ENCODE measurements around the gene TPRG1. TPM values are rescaled to one million over a fixed set of nuclear protein-coding genes. Genes with fewer than 3 reads are reported as not detected.

Gene TPRG1
- total RNA-seq, 1 donor from 2014 or later, result 21.6 TPM

GRCh38 chr3:189282189-189282588 is 110.4 kb downstream of the TPRG1 start:
- intact Hi-C loops (cut with DNase I), result no loop called here

GRCh38 chr3:189282741-189283140 is 111.0 kb downstream of the TPRG1 start:
- H3K36me3 ChIP-seq, result no peaks in the 10 kb centered on the region
- H3K4me1 ChIP-seq, result no peaks in the 10 kb centered on the region
- peak overlapping the region; percentile 20 for H3K27ac ChIP-seq
- H3K9me3 ChIP-seq, result no peaks in the 10 kb centered on the region
- no peaks in the 10 kb centered on the region for H3K27me3 ChIP-seq
- no peak for DNase-seq (ENCODE audit: extremely low spot score in 2 of 2)
- intact Hi-C loops (cut with DNase I), result no loop called here
- no peak for TF ChIP-seq POLR2A (IDR thresholded peaks at IDR 0.05)
- TF ChIP-seq, protein P1, sequence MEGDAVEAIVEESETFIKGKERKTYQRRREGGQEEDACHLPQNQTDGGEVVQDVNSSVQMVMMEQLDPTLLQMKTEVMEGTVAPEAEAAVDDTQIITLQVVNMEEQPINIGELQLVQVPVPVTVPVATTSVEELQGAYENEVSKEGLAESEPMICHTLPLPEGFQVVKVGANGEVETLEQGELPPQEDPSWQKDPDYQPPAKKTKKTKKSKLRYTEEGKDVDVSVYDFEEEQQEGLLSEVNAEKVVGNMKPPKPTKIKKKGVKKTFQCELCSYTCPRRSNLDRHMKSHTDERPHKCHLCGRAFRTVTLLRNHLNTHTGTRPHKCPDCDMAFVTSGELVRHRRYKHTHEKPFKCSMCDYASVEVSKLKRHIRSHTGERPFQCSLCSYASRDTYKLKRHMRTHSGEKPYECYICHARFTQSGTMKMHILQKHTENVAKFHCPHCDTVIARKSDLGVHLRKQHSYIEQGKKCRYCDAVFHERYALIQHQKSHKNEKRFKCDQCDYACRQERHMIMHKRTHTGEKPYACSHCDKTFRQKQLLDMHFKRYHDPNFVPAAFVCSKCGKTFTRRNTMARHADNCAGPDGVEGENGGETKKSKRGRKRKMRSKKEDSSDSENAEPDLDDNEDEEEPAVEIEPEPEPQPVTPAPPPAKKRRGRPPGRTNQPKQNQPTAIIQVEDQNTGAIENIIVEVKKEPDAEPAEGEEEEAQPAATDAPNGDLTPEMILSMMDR (IDR thresholded peaks at IDR 0.05), result no peak
- no peak for TF ChIP-seq POLR2AphosphoS5 (IDR thresholded peaks at IDR 0.05; ENCODE audit: insufficient read depth in 1 of 2, low read depth in 1 of 2)
- H3K4me3 ChIP-seq, result no peak overlapping the region

More at GRCh38 chr3:189282189-189282588, 110.4 kb downstream of the TPRG1 start:
- Histone ChIP-seq H3K4me3 (no peak overlapping the region), H3K9me3 (no peaks in the 10 kb centered on the region), H3K36me3 (no peaks in the 10 kb centered on the region), H3K27ac (peak overlapping the region; percentile 20), H3K27me3 (no peaks in the 10 kb centered on the region), H3K4me1 (peaks cover under 1% of the 10 kb centered on the region)
- TF ChIP-seq POLR2A (IDR thresholded peaks at IDR 0.05), result no peak
- TF ChIP-seq, protein P1 (IDR thresholded peaks at IDR 0.05), result no peak
- no peak for TF ChIP-seq POLR2AphosphoS5 (IDR thresholded peaks at IDR 0.05; ENCODE audit: insufficient read depth in 1 of 2, low read depth in 1 of 2)
- DNase-seq (ENCODE audit: extremely low spot score in 2 of 2), result no peak

DNA sequence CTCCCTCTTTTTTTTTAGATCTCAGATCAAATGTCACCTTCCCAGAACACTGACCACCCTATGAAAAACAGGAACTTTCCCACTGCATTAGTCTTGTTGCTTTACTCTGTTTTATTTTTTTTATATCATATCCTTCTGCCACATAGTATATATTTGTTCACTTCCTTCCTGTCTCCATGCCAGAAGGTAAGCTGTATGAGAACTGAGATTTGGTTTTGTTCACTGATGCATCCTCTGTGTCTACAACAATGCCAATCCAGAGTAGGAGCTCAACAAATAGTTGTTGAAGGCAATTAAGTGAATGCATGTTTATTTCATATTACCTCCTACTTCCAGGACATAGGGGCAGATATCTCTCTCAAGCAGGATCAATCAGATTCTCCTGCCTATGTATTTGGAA is 114.4 kb downstream of the TPRG1 start:
- Histone ChIP-seq H3K4me1 (no peaks in the 10 kb centered on the region), H3K4me3 (no peak overlapping the region), H3K36me3 (no peaks in the 10 kb centered on the region), H3K9me3 (no peaks in the 10 kb centered on the region), H3K27me3 (no peaks in the 10 kb centered on the region), H3K27ac (no peak overlapping the region)
- DNase-seq (ENCODE audit: extremely low spot score in 2 of 2), result no peak
- TF ChIP-seq, protein P1 (IDR thresholded peaks at IDR 0.05), result no peak
- TF ChIP-seq POLR2AphosphoS5 (IDR thresholded peaks at IDR 0.05; ENCODE audit: insufficient read depth in 1 of 2, low read depth in 1 of 2), result no peak
- intact Hi-C loops (cut with DNase I), result no loop called here

- Histone ChIP-seq H3K9me3 (no peaks in the 10 kb centered on the region), H3K27me3 (no peaks in the 10 kb centered on the region), H3K27ac (no peak overlapping the region), H3K4me3 (no peak overlapping the region), H3K36me3 (no peaks in the 10 kb centered on the region), H3K4me1 (no peaks in the 10 kb centered on the region)
- TF ChIP-seq POLR2AphosphoS5 (IDR thresholded peaks at IDR 0.05; ENCODE audit: insufficient read depth in 1 of 2, low read depth in 1 of 2) (no peak), POLR2A (IDR thresholded peaks at IDR 0.05) (no peak)
- TF ChIP-seq, protein P1 (IDR thresholded peaks at IDR 0.05), result no peak
- intact Hi-C loops (cut with DNase I), result no loop called here
- no peak for DNase-seq (ENCODE audit: extremely low spot score in 2 of 2)
These were observed 115.1 kb downstream of the TPRG1 start for GRCh38 chr3:189286916-189287315.

- H3K4me1 ChIP-seq, result no peaks in the 10 kb centered on the region
- intact Hi-C loops (cut with DNase I), result no loop called here
- TF ChIP-seq POLR2AphosphoS5 (IDR thresholded peaks at IDR 0.05; ENCODE audit: insufficient read depth in 1 of 2, low read depth in 1 of 2) (no peak), POLR2A (IDR thresholded peaks at IDR 0.05) (no peak)
- TF ChIP-seq, protein P1 (IDR thresholded peaks at IDR 0.05), result no peak
- no peak overlapping the region for H3K27ac ChIP-seq
- H3K9me3 ChIP-seq, result no peaks in the 10 kb centered on the region
- H3K36me3 ChIP-seq, result no peaks in the 10 kb centered on the region
- DNase-seq (ENCODE audit: extremely low spot score in 2 of 2), result no peak
- H3K4me3 ChIP-seq, result no peak overlapping the region
- H3K27me3 ChIP-seq, result no peaks in the 10 kb centered on the region
These were observed 116.8 kb downstream of the TPRG1 start for GRCh38 chr3:189288348-189289235.

All from vagina (tissue), 2 donors.